SK-N-SH treated with all-trans-retinoic acid at 6 μM for 48 hours (cell line): ENCODE data around the gene DEPDC5.

Source experiments
- ATAC-seq: fragments of 200-7000 bp; cut with Tn5 transposase; 3 replicates; pipeline ENCODE4 v1.9.1; 2020; ENCODE audit warnings: mild to moderate bottlenecking, moderate library complexity
- BACH2 ChIP-seq: fragments of 250-450 bp; sonication (Bioruptor Pico); IDR thresholded peaks from 2 replicates; pipeline ENCODE4 v1.9.0; 2021; ENCODE audit warnings: mild to moderate bottlenecking, borderline replicate concordance
- CSDC2 ChIP-seq: fragments of 250-450 bp; sonication (Bioruptor Pico); IDR thresholded peaks from 2 replicates; pipeline ENCODE4 v1.5.0; 2020; ENCODE audit warnings: mild to moderate bottlenecking, moderate library complexity
- CSRNP3 ChIP-seq: fragments of 250-450 bp; sonication (Bioruptor Pico); IDR thresholded peaks from 2 replicates; pipeline ENCODE4 v1.5.1; 2021; ENCODE audit warnings: mild to moderate bottlenecking, moderate library complexity
- ESRRG ChIP-seq: fragments of 250-450 bp; sonication (Bioruptor Pico); IDR thresholded peaks from 2 replicates; pipeline ENCODE4 v1.6.1; 2021; ENCODE audit warnings: mild to moderate bottlenecking
- GLIS3 ChIP-seq: fragments of 250-450 bp; sonication (Bioruptor Pico); IDR thresholded peaks from 2 replicates; pipeline ENCODE4 v1.5.0; 2020; ENCODE audit warnings: mild to moderate bottlenecking, moderate library complexity
- ISL1 ChIP-seq: fragments of 250-450 bp; sonication (Bioruptor Pico); IDR thresholded peaks from 2 replicates; pipeline ENCODE4 v2.1.2; 2022; ENCODE audit warnings: mild to moderate bottlenecking, moderate library complexity
- OSR1 ChIP-seq: fragments of 250-450 bp; sonication (Bioruptor Pico); IDR thresholded peaks from 2 replicates; pipeline ENCODE4 v1.8.0; 2022; ENCODE audit warnings: moderate library complexity, mild to moderate bottlenecking, inconsistent platforms
- PATZ1 ChIP-seq: fragments of 250-450 bp; sonication (Bioruptor Pico); IDR thresholded peaks from 2 replicates; pipeline ENCODE4 v1.8.0; 2020; ENCODE audit warnings: mild to moderate bottlenecking, moderate library complexity, borderline replicate concordance
- SNAI2 ChIP-seq: fragments of 250-450 bp; sonication (Bioruptor Pico); IDR thresholded peaks from 2 replicates; pipeline ENCODE4 v1.5.0; 2020; ENCODE audit warnings: mild to moderate bottlenecking, moderate library complexity
- TCF4 ChIP-seq: fragments of 250-450 bp; sonication (Bioruptor Pico); IDR thresholded peaks from 2 replicates; pipeline ENCODE4 v1.8.0; 2021; ENCODE audit warnings: mild to moderate bottlenecking, moderate library complexity, borderline replicate concordance
- TSHZ2 ChIP-seq: fragments of 250-450 bp; sonication (Bioruptor Pico); IDR thresholded peaks from 2 replicates; pipeline ENCODE4 v1.5.0; 2020; ENCODE audit warnings: mild to moderate bottlenecking, moderate library complexity
- ZC3H10 ChIP-seq: fragments of 250-450 bp; sonication (Bioruptor Pico); IDR thresholded peaks from 2 replicates; pipeline ENCODE4 v1.5.1; 2021; ENCODE audit warnings: mild to moderate bottlenecking, moderate library complexity
- ZFP30 ChIP-seq: fragments of 450-650 bp; formaldehyde crosslinking; IDR thresholded peaks from 2 replicates; pipeline ENCODE4 v1.5.0; 2022; ENCODE audit warnings: mild to moderate bottlenecking, moderate library complexity
- ZNF70 ChIP-seq: fragments of 450-650 bp; formaldehyde crosslinking; IDR thresholded peaks from 2 replicates; pipeline ENCODE4 v1.5.0; 2020; ENCODE audit warnings: mild to moderate bottlenecking, moderate library complexity
- TF ChIP-seq, protein P1 (sequence below): fragments of 250-450 bp; sonication (Bioruptor Pico); IDR thresholded peaks from 2 replicates; pipeline ENCODE4 v1.5.1; 2020; ENCODE audit warnings: low read depth, mild to moderate bottlenecking, moderate library complexity

Gene DEPDC5

GRCh38 chr22:31715147-31715778 lies 38.6 kb upstream of the DEPDC5 start:
- no peak for TF ChIP-seq CSRNP3 (CRISPR knock-in tag)
- TF ChIP-seq ISL1: peak; percentile 60
- TF ChIP-seq ESRRG: peak; percentile 30; the same call in 1 of the 2 replicates
- TF ChIP-seq, protein P1, sequence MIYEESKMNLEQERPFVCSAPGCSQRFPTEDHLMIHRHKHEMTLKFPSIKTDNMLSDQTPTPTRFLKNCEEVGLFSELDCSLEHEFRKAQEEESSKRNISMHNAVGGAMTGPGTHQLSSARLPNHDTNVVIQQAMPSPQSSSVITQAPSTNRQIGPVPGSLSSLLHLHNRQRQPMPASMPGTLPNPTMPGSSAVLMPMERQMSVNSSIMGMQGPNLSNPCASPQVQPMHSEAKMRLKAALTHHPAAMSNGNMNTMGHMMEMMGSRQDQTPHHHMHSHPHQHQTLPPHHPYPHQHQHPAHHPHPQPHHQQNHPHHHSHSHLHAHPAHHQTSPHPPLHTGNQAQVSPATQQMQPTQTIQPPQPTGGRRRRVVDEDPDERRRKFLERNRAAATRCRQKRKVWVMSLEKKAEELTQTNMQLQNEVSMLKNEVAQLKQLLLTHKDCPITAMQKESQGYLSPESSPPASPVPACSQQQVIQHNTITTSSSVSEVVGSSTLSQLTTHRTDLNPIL (CRISPR knock-in tag): 0 out of 2 replicates have a peak, but pooled peaks have one; percentile 35
- peak; percentile 94 for TF ChIP-seq TSHZ2
- no peak for TF ChIP-seq OSR1
- TF ChIP-seq TCF4 (CRISPR knock-in tag): peak; percentile 91
- peak; percentile 84; the same call in 1 of the 2 replicates for TF ChIP-seq SNAI2 (CRISPR knock-in tag)
- ATAC-seq: no peak; the same call in 2 of the 3 replicates

DNA sequence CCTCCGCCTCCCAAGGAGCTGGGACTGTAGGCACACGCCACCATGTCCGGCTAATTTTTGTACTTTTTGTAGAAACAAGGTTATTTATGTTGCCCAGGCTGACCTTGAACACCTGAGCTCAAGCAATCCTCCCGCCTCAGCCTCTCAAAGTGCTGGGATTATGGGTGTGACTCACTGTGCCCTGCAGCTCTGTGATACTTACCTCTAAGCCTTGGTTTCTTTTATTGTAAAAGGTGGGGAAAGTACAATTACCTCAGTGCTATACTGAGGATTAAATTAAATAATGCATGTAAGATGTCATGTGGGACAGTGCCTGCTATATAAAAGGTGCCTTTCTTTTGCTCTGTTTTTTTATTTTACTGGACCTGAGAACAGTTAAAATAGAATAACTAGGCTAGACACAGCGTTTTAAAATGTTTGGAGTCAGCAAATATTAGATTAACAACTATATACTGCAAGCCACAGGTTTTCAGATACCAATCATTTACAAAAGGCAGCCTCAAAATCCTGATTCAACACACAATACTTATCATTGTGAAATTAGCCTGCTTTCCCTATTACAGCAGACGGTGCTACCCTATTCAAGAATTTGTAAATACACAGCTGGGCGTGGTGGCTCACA lies 33.9 kb upstream of the DEPDC5 start:
- no peak for ATAC-seq

More for the DNA sequence above, 33.9 kb upstream of the DEPDC5 start:
- TF ChIP-seq SNAI2 (CRISPR knock-in tag) (no peak), BACH2 (no peak), GLIS3 (no peak), ZC3H10 (no peak), CSDC2 (CRISPR knock-in tag) (no peak), OSR1 (no peak), TSHZ2 (no peak), PATZ1 (no peak), ZFP30 (CRISPR knock-in tag) (no peak), ZNF70 (CRISPR knock-in tag) (no peak)
- TF ChIP-seq, protein P1 (CRISPR knock-in tag): no peak
- TF ChIP-seq, all 23 proteins: peak for 0
